Mucosa of rectum (tissue), 2 donors: ENCODE measurements around the gene SUCLG1.

ENCODE experiments used
- H3K27ac ChIP-seq, 2 donors: one replicate each; pipeline ENCODE4 v1.7.0; 2013; ENCODE audit warnings: inconsistent platforms in 2 of 2, low read depth in 2 of 2, low read length in 2 of 2
- H3K27me3 ChIP-seq, 2 donors: one replicate each; pipeline ENCODE4 v1.7.0; 2013; ENCODE audit warnings: low read length in 2 of 2; ENCODE audit not compliant: control insufficient read depth in 2 of 2, insufficient read depth in 2 of 2
- H3K36me3 ChIP-seq, 2 donors: one replicate each; pipeline ENCODE4 v1.7.0; 2013; ENCODE audit warnings: low read length in 2 of 2; ENCODE audit not compliant: control insufficient read depth in 2 of 2, insufficient read depth in 2 of 2
- H3K4me1 ChIP-seq, 2 donors: one replicate each; pipeline ENCODE4 v1.7.0; 2013; ENCODE audit warnings: low read length in 2 of 2, mild to moderate bottlenecking in 1 of 2; ENCODE audit not compliant: control insufficient read depth in 2 of 2, insufficient read depth in 2 of 2
- H3K4me3 ChIP-seq, 2 donors: one replicate each; pipeline ENCODE4 v1.7.0; 2013; ENCODE audit warnings: low read length in 2 of 2
- H3K9ac ChIP-seq, 2 donors: one replicate each; pipeline ENCODE4 v1.7.0; 2013; ENCODE audit warnings: low read length in 2 of 2, low read depth in 1 of 2, mild to moderate bottlenecking in 1 of 2
- H3K9me3 ChIP-seq, 2 donors: one replicate each; pipeline ENCODE4 v1.7.0; 2013; ENCODE audit warnings: low read length in 2 of 2; ENCODE audit not compliant: control insufficient read depth in 2 of 2
- donor health status: healthy.
- donor health status: Normal muscosa, but diverticular disease.

Gene SUCLG1

DNA sequence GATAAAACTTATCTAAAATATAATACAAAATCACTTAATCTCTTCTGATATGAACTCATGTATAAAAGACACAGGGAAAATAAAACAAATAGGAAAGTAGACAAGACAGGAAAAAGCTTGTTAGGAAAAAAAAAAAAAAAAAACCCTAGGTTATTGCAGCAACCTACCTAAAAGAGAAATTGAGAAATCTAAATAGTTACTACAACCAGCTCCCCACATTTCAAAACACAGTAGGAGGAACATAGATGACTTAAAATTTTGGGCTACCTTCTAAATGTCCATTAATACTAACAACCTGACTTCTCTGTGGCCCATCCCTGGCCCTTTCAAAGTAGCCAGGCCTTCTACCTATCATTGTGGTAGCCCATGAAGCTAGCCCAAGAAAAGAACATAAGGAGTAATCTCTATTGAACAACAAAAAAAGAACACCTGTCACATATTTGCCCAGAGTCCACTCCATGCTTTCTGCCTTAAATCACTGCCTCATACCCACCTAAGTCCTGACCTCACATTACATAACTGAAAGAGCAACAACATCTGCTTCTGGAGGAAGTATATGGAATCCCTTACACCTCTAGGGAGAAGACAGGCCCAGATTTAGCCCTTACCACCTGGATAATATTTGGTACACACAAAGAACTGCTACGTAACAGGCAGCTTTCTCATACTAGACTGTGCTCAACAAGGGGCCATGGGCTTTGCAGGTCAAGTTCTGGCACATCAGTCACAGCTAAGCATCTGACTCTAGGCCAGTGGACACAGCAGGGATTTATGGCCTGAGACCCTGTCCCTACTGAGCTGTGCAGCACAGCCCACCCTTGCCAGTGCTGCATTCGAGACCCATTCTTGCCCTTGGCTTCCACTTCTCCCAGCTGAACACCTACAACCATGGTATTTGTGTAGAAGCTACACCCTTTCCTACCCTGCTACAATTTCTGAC is 8.5 kb downstream of the SUCLG1 start:
- Histone ChIP-seq H3K4me1 (peaks cover 6 to 7% of the 10 kb centered on the region in 2 donors), H3K9ac (no peak overlapping the region), H3K36me3 (peaks cover 9 to 25% of the 10 kb centered on the region in 2 donors), H3K27me3 (no peaks in the 10 kb centered on the region), H3K4me3 (no peak overlapping the region), H3K27ac (no peak overlapping the region), H3K9me3 (no peaks in the 10 kb centered on the region)

GRCh38 chr2:84449711-84450110 is 9.4 kb downstream of the SUCLG1 start:
- Histone ChIP-seq H3K36me3 (peaks cover 12 to 30% of the 10 kb centered on the region in 2 donors), H3K9ac (no peak overlapping the region), H3K9me3 (no peaks in the 10 kb centered on the region), H3K4me3 (no peak overlapping the region), H3K4me1 (peaks cover 6 to 7% of the 10 kb centered on the region in 2 donors), H3K27me3 (no peaks in the 10 kb centered on the region), H3K27ac (no peak overlapping the region)

DNA sequence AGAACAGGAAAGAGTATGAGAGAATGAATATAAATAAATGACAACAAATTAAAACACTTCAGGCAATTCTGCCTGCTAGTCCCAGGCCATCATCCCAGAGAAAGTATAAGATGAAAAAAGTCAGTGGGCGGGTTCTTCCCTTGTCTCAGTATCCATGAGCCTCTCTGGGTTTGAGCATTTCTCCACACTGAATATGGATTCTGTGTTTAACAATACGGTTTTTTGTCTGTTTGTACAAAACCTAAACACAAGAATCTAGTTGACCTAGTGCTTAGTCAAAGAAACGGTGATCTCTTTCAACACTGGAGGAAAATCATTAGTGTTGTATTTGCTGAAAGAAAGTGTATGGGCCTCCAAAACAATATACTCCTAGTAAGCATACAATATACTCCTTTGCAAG is 10.0 kb downstream of the SUCLG1 start:
- Histone ChIP-seq H3K9me3 (no peaks in the 10 kb centered on the region), H3K27ac (no peak overlapping the region), H3K4me1 (peaks cover 6 to 7% of the 10 kb centered on the region in 2 donors), H3K27me3 (no peaks in the 10 kb centered on the region), H3K4me3 (no peak overlapping the region), H3K36me3 (peaks cover 12 to 27% of the 10 kb centered on the region in 2 donors), H3K9ac (no peak overlapping the region)

DNA sequence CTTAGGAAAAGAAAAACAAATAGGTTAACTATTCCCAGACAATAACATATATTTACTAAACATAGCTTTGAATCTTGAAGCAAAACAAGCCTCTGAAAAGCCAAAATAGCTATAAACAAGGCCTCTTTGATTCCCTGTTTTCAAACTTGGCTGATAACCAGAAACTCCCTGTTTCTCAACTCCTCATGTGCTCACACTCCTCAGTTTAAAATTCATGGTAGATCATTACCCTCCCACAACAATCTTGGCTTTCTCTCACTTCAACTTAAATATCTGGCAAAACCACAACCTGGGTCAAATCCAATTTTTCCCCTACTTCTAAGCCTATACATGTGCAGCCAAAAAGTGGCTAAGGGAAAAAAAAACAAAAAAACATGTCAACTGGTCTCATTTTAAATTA is 15.6 kb downstream of the SUCLG1 start:
- no peaks in the 10 kb centered on the region for H3K27me3 ChIP-seq
- no peak overlapping the region for H3K9ac ChIP-seq
- no peak overlapping the region for H3K27ac ChIP-seq
- H3K9me3 ChIP-seq, result no peaks in the 10 kb centered on the region
- no peaks in the 10 kb centered on the region for H3K4me1 ChIP-seq
- H3K4me3 ChIP-seq, result no peak overlapping the region
- peaks cover 39 to 66% of the 10 kb centered on the region in 2 donors for H3K36me3 ChIP-seq

DNA sequence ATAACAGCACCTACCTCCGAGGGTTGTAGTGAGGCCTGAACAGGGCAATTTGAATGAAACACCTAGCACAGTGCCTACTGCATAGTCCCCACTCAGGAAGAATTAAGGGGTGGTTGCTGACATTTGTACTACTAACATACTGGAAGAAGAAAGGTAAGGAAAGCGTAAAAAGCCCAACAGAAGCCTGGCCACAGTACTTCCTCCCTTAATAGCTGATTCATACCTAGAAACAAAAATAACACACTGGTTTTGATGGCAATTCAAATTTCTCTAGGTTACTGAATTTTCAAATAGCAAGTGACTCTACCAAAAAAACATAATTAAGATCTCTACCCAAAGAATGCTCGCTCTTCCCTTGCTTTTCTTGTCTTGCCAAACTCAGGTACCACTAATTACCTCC is 16.2 kb downstream of the SUCLG1 start:
- Histone ChIP-seq H3K4me3 (no peak overlapping the region), H3K4me1 (no peaks in the 10 kb centered on the region), H3K9ac (no peak overlapping the region), H3K27me3 (no peaks in the 10 kb centered on the region), H3K27ac (no peak overlapping the region), H3K9me3 (no peaks in the 10 kb centered on the region), H3K36me3 (peaks cover 43 to 72% of the 10 kb centered on the region in 2 donors)

DNA sequence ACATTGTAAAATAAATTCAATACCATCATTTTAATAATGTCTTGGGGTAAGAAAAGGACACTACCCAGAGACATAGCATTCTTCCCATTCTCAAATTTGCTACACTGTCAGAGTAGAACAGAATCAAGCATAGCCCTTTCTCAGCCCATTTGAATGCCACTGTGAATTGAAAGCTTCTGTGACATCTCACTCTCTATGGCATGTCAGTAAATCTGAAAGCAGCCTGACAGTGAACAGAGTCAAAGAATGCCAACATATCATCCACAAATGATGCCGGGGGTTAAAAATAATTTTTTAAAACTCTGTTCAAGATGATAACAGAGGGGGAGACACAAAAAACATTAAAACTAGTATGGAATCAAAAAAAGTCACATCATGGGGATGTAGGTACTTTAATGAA is 17.6 kb downstream of the SUCLG1 start:
- peaks cover 50 to 77% of the 10 kb centered on the region in 2 donors for H3K36me3 ChIP-seq
- no peak overlapping the region for H3K4me3 ChIP-seq
- no peaks in the 10 kb centered on the region for H3K4me1 ChIP-seq
- no peaks in the 10 kb centered on the region for H3K9me3 ChIP-seq
- no peak overlapping the region for H3K9ac ChIP-seq
- no peak overlapping the region for H3K27ac ChIP-seq
- no peaks in the 10 kb centered on the region for H3K27me3 ChIP-seq

DNA sequence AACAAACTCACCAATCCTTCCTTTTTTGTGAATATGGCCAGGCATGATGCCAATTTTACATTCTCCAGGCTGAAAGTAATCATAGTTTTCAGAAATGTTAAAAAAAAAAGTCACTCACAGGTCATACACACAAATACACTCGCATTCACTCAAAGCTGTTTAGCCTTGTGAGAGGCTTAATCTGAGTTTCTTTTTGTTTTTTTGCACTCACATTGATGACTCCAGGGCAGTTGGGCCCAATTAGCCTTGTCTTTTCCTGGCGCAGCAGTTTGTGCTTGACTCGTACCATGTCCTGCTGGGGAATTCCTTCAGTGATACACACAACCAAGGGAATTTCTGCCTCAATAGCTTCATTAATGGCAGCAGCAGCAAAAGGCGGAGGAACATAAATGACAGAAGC is 18.0 kb downstream of the SUCLG1 start:
- H3K27me3 ChIP-seq, result no peaks in the 10 kb centered on the region
- H3K36me3 ChIP-seq, result peaks cover 50 to 74% of the 10 kb centered on the region in 2 donors
- no peaks in the 10 kb centered on the region for H3K4me1 ChIP-seq
- no peak overlapping the region for H3K9ac ChIP-seq
- no peak overlapping the region for H3K27ac ChIP-seq
- no peak overlapping the region for H3K4me3 ChIP-seq
- H3K9me3 ChIP-seq, result no peaks in the 10 kb centered on the region

- Histone ChIP-seq H3K27me3 (no peaks in the 10 kb centered on the region), H3K4me1 (no peaks in the 10 kb centered on the region), H3K27ac (no peak overlapping the region), H3K4me3 (no peak overlapping the region), H3K9me3 (no peaks in the 10 kb centered on the region), H3K9ac (no peak overlapping the region), H3K36me3 (peaks cover 61 to 76% of the 10 kb centered on the region in 2 donors)
Observed at GRCh38 chr2:84435345-84436025, 23.6 kb downstream of the SUCLG1 start.

DNA sequence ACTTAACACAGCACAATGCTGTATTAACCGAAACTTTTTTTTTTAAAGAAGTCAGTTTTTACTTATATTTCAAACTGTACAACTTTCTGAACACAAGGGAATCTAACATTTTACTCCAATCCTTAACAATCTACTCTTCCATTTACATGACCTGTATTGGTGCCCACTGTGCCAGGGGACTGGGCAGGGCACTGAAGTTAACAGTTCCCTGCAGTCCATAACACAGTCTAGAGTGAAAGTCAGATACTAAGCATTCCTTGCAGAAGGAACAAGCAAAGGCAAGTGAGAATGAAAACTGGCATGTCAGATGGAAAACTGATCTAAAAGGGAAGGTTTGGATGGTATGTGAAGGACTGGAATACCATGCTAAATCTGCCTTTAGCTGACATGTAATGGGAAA is 29.8 kb downstream of the SUCLG1 start:
- H3K4me1 ChIP-seq, result no peaks in the 10 kb centered on the region
- H3K9me3 ChIP-seq, result no peaks in the 10 kb centered on the region
- no peak overlapping the region for H3K9ac ChIP-seq
- no peak overlapping the region for H3K4me3 ChIP-seq
- H3K36me3 ChIP-seq, result peaks cover 65 to 72% of the 10 kb centered on the region in 2 donors
- no peaks in the 10 kb centered on the region for H3K27me3 ChIP-seq
- H3K27ac ChIP-seq, result no peak overlapping the region
